Islet precursor cell (in vitro differentiated cells): ENCODE measurements around the gene HSPB6.
"Not testable (repeated sequence)": the region's sequence is repeated elsewhere in the genome, so short reads cannot be mapped to it uniquely, and the experiment has no call there.

Experiments
- DNase-seq: peaks from one replicate; pipeline ENCODE4 v3.0.0-alpha.2; 2018

HSPB6 gene

GRCh38 chr19:35785339-35785627, 28.5 kb upstream of the HSPB6 start:
- no peak for DNase-seq

GRCh38 chr19:35784503-35785338, 27.9 kb upstream of the HSPB6 start:
- peak; percentile 93 for DNase-seq

GRCh38 chr19:35783469-35784434, 26.9 kb upstream of the HSPB6 start:
- DNase-seq, result peak; percentile 85

GRCh38 chr19:35782589-35782988, 25.8 kb upstream of the HSPB6 start:
- no peak for DNase-seq

GRCh38 chr19:35781650-35782049, 24.8 kb upstream of the HSPB6 start:
- DNase-seq, result no peak

GRCh38 chr19:35780717-35781116, 23.9 kb upstream of the HSPB6 start:
- no peak for DNase-seq

- no peak for DNase-seq
These were observed 23.2 kb upstream of the HSPB6 start for GRCh38 chr19:35780058-35780457.

GRCh38 chr19:35779033-35779432, 22.2 kb upstream of the HSPB6 start:
- peak; percentile 37 for DNase-seq

- no peak for DNase-seq
These were observed 21.1 kb upstream of the HSPB6 start for GRCh38 chr19:35777961-35778360.

- DNase-seq, result peak; percentile 96
These were observed 20.4 kb upstream of the HSPB6 start for GRCh38 chr19:35777086-35777841.

- DNase-seq, result no peak
These were observed 19.4 kb upstream of the HSPB6 start for GRCh38 chr19:35776102-35776788.

GRCh38 chr19:35775298-35776101, 18.7 kb upstream of the HSPB6 start, which contains the start of gene ARHGAP33:
Gene ARHGAP33 (plus strand): TSS chr19:35775564. CDS start chr19:35775659, 95 bp downstream.
- peak; percentile 98 for DNase-seq

GRCh38 chr19:35775046-35775297, 18.1 kb upstream of the HSPB6 start:
- DNase-seq, result no peak

- peak; percentile 50 for DNase-seq
These were observed 17.6 kb upstream of the HSPB6 start for GRCh38 chr19:35774274-35775045.

- no peak for DNase-seq
These were observed 16.4 kb upstream of the HSPB6 start for GRCh38 chr19:35773020-35773806.

- DNase-seq, result not testable (repeated sequence)
These were observed 15.5 kb upstream of the HSPB6 start for GRCh38 chr19:35772362-35772761.

- DNase-seq, result no peak
These were observed 11.2 kb upstream of the HSPB6 start for GRCh38 chr19:35768082-35768421.

- DNase-seq, result peak; percentile 90
These were observed 10.7 kb upstream of the HSPB6 start for GRCh38 chr19:35767288-35768081.

GRCh38 chr19:35766571-35767104, 9.8 kb upstream of the HSPB6 start:
- DNase-seq, result peak; percentile 42
